T-cell (primary cell): ENCODE data around the gene ASGR1. TPM values are rescaled to one million over a fixed set of nuclear protein-coding genes. Genes with fewer than 3 reads are reported as not detected.

Source experiments
- ATAC-seq, 4 experiments: fragments of 200-7000 bp in 3 of 4; fragments of 150-1000 bp in 1 of 4; cut with Tn5 transposase; replicated peaks in 1 of 4; 1 replicate in 3 of 4; 2 replicates in 1 of 4; pipeline ENCODE4 v1.10.0; 2021; ENCODE audit warnings: moderate library complexity in 3 of 4, mild to moderate bottlenecking in 2 of 4, moderate number of reproducible peaks in 1 of 4
- CTCF ChIA-PET, 2 donors: fragments of 300-600 bp; sonication (Branson Sonifier 250); formaldehyde crosslinking; loops; one replicate each; lab custom pipeline; 2022; ENCODE audit warnings: antibody characterized with exemption in 2 of 2; lab: Charles Lee
- POLR2A ChIA-PET, 2 donors: fragments of 300-600 bp; sonication (Branson Sonifier 250); formaldehyde crosslinking; loops; one replicate each; lab custom pipeline; 2022; ENCODE audit warnings: antibody characterized with exemption in 2 of 2; lab: Charles Lee
- DNase-seq, 35 experiments: peaks; one replicate each; pipeline versions ENCODE4 v3.0.0 to v3.0.0-alpha.2; 2013 to 2023
- H3K27ac ChIP-seq: one replicate; pipeline ENCODE4 v1.5.1; 2013; ENCODE audit warnings: low read length
- H3K27me3 ChIP-seq, 2 experiments: replicated peaks in 1 of 2; 1 replicate in 1 of 2; 2 replicates in 1 of 2; pipeline versions ENCODE4 v1.6.1 to v1.7.0; 2013; ENCODE audit warnings: low read length in 1 of 2, mixed read lengths in 1 of 2; ENCODE audit not compliant: control insufficient read depth in 2 of 2, insufficient read depth in 2 of 2; ENCODE audit errors: extremely low read depth in 1 of 2
- H3K36me3 ChIP-seq, 2 donors: 1 replicate in 1 of 2; 2 replicates in 1 of 2; pipeline versions ENCODE4 v1.6.1 to v1.7.0; 2013; ENCODE audit warnings: low read length in 1 of 2; ENCODE audit not compliant: control insufficient read depth in 2 of 2, insufficient read depth in 1 of 2; ENCODE audit errors: extremely low read depth in 1 of 2
- H3K4me1 ChIP-seq, 2 experiments: 1 replicate in 1 of 2; 2 replicates in 1 of 2; pipeline versions ENCODE4 v1.6.1 to v1.7.0; 2013; ENCODE audit warnings: low read length in 2 of 2, mixed read lengths in 1 of 2; ENCODE audit not compliant: insufficient read depth in 2 of 2, control insufficient read depth in 1 of 2; ENCODE audit errors: extremely low read depth in 1 of 2
- H3K4me3 ChIP-seq, 2 donors: 1 replicate in 1 of 2; 2 replicates in 1 of 2; pipeline versions ENCODE4 v1.5.1 to v1.7.0; 2013; ENCODE audit warnings: mild to moderate bottlenecking in 2 of 2, low read length in 1 of 2, moderate library complexity in 1 of 2; ENCODE audit not compliant: control insufficient read depth in 1 of 2; ENCODE audit errors: extremely low read depth in 1 of 2
- H3K9me3 ChIP-seq: 2 replicates; pipeline ENCODE4 v1.7.0; 2013
- H3K27ac Mint-ChIP-seq, 2 donors: one replicate each; pipeline ENCODE4 v1.8.0; 2020 to 2021; ENCODE audit warnings: mild to moderate bottlenecking in 2 of 2, mixed read lengths in 2 of 2
- H3K27me3 Mint-ChIP-seq, 2 donors: one replicate each; pipeline ENCODE4 v1.8.0; 2021 to 2022; ENCODE audit warnings: mixed read lengths in 2 of 2
- H3K36me3 Mint-ChIP-seq: one replicate; pipeline ENCODE4 v1.8.0; 2021; ENCODE audit warnings: mixed read lengths
- H3K4me1 Mint-ChIP-seq, 3 donors: one replicate each; pipeline ENCODE4 v1.8.0; 2020 to 2022; ENCODE audit warnings: mixed read lengths in 3 of 3, mild to moderate bottlenecking in 1 of 3
- H3K4me3 Mint-ChIP-seq, 3 donors: one replicate each; pipeline ENCODE4 v1.8.0; 2020 to 2022; ENCODE audit warnings: mild to moderate bottlenecking in 3 of 3, mixed read lengths in 3 of 3, moderate library complexity in 3 of 3
- H3K9me3 Mint-ChIP-seq, 3 donors: one replicate each; pipeline ENCODE4 v1.8.0; 2020 to 2022; ENCODE audit warnings: mixed read lengths in 3 of 3
- WGBS: methylation state at CpG from one replicate; pipeline ENCODE4 v1.1.5; 2013; ENCODE audit warnings: missing lambda C conversion rate; ENCODE audit not compliant: insufficient coverage; 5-methylcytosine and 5-hydroxymethylcytosine counted together
- total RNA-seq, 35 experiments: library from RNA in 6 of 35; stranded (reverse) in 6 of 35; fragments of 120-200 nt in 1 of 35; gene quantifications; one replicate each; pipeline versions ENCODE4 v1.2.1 to v1.2.4 and lab custom pipeline; 2013 to 2026

Gene ASGR1
- total RNA-seq, 5 donors from 2014 or later (not counting 1 experiment from before 2014, with no cell fraction given) = 0.60 to 1.8 (median 0.82) TPM

DNA sequence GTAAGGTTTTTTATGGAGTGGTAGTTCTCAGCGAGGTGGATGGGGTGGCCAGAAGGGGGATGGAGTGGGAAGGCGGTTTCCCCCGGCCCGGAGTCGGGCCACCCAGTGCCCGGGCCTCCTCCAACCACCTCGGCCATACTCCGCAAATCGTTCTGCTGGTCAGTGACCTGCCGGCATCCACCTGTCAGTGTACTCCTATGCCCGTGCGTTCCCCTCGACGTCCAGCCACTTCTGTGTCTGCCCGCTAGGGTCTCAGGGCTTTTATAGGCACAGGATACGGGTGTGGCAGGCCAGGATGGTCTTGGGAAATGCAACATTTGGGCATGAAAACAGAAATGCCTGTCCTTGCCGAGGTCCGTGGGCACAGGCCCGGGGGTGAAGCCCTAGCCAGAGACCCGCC, 45.3 kb downstream of the ASGR1 start:
- H3K27ac Mint-ChIP-seq = peak overlapping the region in 1 of 2 donors; percentile 49
- Histone ChIP-seq H3K4me3 (peak overlapping the region in 1 of 2 donors; percentile 7), H3K4me1 (peaks cover 6 to 24% of the 10 kb centered on the region in 2 experiments), H3K27me3 (peaks cover 0 to 35% of the 10 kb centered on the region in 2 experiments), H3K27ac (no peak overlapping the region), H3K9me3 (no peaks in the 10 kb centered on the region), H3K36me3 (no peaks in the 10 kb centered on the region)
- no peak for DNase-seq
- WGBS = 93% methylated on average over 15 of the region's 20 CpGs
- no peaks in the 10 kb centered on the region for H3K9me3 Mint-ChIP-seq
- no peak for ATAC-seq
- peaks cover 25 to 32% (median 28%) of the 10 kb centered on the region in 3 donors for H3K4me1 Mint-ChIP-seq
- H3K27me3 Mint-ChIP-seq = peaks cover 0 to 5% of the 10 kb centered on the region in 2 donors
- POLR2A ChIA-PET = interaction anchor here in 1 of 2 donors (0.6 to 1.2 kb wide), 3 partner anchors 17 to 354 kb away, joined by 3 to 12 read pairs (median 7); no protein-coding TSS in a partner anchor
- no peaks in the 10 kb centered on the region for H3K36me3 Mint-ChIP-seq
- CTCF ChIA-PET = interaction anchor here (0.7 to 3.0 kb wide), 8 partner anchors 81 to 799 kb away, joined by 3 to 48 read pairs (median 4); partner anchors contain the start of genes SLC16A11 (in 1 of the 2) and SLC16A13 (in 1 of the 2)
- H3K4me3 Mint-ChIP-seq = peak overlapping the region in 2 of 3 donors; percentile 65 to 68

DNA sequence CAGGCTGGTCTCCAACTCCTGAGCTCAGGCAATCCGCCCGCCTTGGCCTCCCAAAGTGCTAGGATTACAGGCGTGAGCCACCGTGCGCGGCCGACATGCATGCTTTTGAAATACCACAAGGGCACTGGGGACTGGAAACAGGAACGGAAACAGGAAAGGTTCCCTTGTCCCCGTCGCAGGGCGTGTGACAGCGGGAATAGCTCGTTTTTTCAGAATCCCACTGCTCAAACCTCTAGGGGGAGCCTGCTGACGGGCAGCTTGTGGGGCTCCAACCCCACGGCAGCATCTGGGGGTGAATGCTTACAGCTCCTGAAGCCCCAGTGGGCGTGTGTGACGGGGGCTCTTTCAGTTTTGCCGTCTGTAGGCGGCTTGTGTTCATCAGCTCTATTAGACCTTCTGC, 45.7 kb downstream of the ASGR1 start:
- no peaks in the 10 kb centered on the region for H3K9me3 Mint-ChIP-seq
- peak in 26 of 35 experiments; percentile 4 to 59 (median 26) for DNase-seq
- Histone ChIP-seq H3K9me3 (no peaks in the 10 kb centered on the region), H3K27me3 (peaks cover 0 to 32% of the 10 kb centered on the region in 2 experiments), H3K36me3 (no peaks in the 10 kb centered on the region), H3K27ac (no peak overlapping the region), H3K4me3 (peak overlapping the region; percentile 7 to 17), H3K4me1 (peaks cover 6 to 24% of the 10 kb centered on the region in 2 experiments)
- ChIA-PET POLR2A (interaction anchor here in 1 of 2 donors (0.6 to 1.2 kb wide), 4 partner anchors 17 to 355 kb away, joined by 3 to 12 read pairs (median 5); no protein-coding TSS in a partner anchor), CTCF (interaction anchor here (0.6 to 3.0 kb wide), 11 partner anchors 73 to 799 kb away, joined by 3 to 48 read pairs (median 4); partner anchors contain the start of genes SLC16A11 (in 1 of the 2) and SLC16A13 (in 1 of the 2))
- H3K4me3 Mint-ChIP-seq = peak overlapping the region; percentile 58 to 68 (median 65)
- H3K27ac Mint-ChIP-seq = peak overlapping the region in 1 of 2 donors; percentile 49
- peak in 2 of 4 experiments; percentile 33 to 46 for ATAC-seq
- WGBS = 4% methylated on average over 11 of the region's 19 CpGs
- H3K36me3 Mint-ChIP-seq = no peaks in the 10 kb centered on the region
- H3K4me1 Mint-ChIP-seq = peaks cover 25 to 32% (median 28%) of the 10 kb centered on the region in 3 donors
- H3K27me3 Mint-ChIP-seq = peaks cover 0 to 5% of the 10 kb centered on the region in 2 donors

DNA sequence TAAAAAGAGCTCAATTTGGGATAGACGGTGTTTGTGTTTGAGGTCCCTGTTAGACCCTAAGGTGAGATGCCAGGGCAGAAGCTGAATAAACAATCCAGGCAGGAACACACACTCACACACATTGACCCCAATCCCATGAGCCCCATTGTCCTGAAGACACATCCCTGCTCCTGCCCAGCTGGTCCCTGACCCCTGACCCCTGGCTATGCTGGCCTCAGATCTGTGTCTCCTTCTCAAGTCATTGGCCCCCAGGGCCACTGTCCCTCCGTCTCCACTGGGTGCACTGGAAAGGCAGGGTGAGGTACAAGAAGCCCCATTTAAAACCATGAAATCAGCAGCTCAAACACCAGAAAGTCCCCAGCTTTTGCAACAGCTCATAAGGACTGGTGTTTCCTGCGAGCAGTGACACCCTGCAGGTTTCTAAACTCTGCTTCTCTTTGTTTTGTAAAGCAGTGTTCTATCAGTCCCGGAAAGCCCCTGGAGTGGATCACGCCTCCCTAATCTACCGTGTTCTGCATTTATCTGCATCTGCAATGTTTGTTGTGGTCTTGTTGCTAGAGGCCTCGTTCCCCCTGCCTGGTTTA, 46.6 kb downstream of the ASGR1 start:
- Mint-ChIP-seq H3K4me3 (peak overlapping the region; percentile 7 to 68 (median 66)), H3K4me1 (peaks cover 25 to 32% (median 28%) of the 10 kb centered on the region in 3 donors), H3K9me3 (no peaks in the 10 kb centered on the region), H3K36me3 (no peaks in the 10 kb centered on the region), H3K27ac (peak overlapping the region; percentile 92 to 99), H3K27me3 (peaks cover 0 to 5% of the 10 kb centered on the region in 2 donors)
- Histone ChIP-seq H3K4me1 (peaks cover 6 to 24% of the 10 kb centered on the region in 2 experiments), H3K27me3 (peaks cover 0 to 28% of the 10 kb centered on the region in 2 experiments), H3K36me3 (no peaks in the 10 kb centered on the region), H3K27ac (peak overlapping the region; percentile 81), H3K9me3 (no peaks in the 10 kb centered on the region), H3K4me3 (no peak overlapping the region)
- ChIA-PET CTCF (interaction anchor here in 1 of 2 donors (0.6 to 3.0 kb wide), 10 partner anchors 27 to 927 kb away, joined by 3 to 48 read pairs (median 5); partner anchors contain the start of gene SLC16A11), POLR2A (interaction anchor here (0.6 to 1.3 kb wide), 8 partner anchors 19 to 345 kb away, joined by 3 to 6 read pairs (median 4); partner anchors contain the start of gene SLC16A13 (in 1 of the 2))
- WGBS = 29% methylated on average over 1 of the region's 7 CpGs
- ATAC-seq = peak; percentile 85 to 98 (median 90)
- peak; percentile 13 to 87 (median 70) for DNase-seq

DNA sequence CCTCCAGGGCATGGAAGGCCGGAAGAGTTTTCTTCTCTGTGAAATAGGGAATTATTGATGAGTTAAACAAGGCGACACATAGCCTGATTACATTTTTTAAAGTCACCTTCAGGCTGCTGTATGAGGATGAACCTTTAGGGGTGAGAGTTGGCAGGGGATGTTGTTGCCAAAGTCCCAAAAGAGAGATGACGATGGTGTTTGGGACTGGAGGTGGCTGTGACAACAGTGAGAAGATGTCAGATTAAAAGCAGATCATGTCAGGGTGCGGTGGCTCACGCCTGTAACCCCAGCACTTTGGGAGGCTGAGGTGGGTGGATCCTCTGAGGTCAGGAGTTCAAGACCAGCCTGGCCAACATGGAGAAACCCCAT, 47.8 kb downstream of the ASGR1 start:
- ATAC-seq (no peak), DNase-seq (no peak)
- H3K4me1 Mint-ChIP-seq = peaks cover 25 to 32% (median 28%) of the 10 kb centered on the region in 3 donors
- WGBS = 100% methylated on average over 1 of the region's 5 CpGs
- H3K27me3 Mint-ChIP-seq = peaks cover 0 to 5% of the 10 kb centered on the region in 2 donors
- H3K9me3 Mint-ChIP-seq = no peaks in the 10 kb centered on the region
- peak overlapping the region; percentile 58 to 83 for H3K27ac Mint-ChIP-seq
- ChIA-PET POLR2A (no interaction called here), CTCF (no interaction called here)
- H3K27me3 ChIP-seq = peaks cover 0 to 18% of the 10 kb centered on the region in 2 experiments
- peak overlapping the region in 1 of 3 donors; percentile 68 for H3K4me3 Mint-ChIP-seq
- no peaks in the 10 kb centered on the region for H3K36me3 Mint-ChIP-seq
- no peak overlapping the region for H3K27ac ChIP-seq
- H3K4me1 ChIP-seq = peaks cover 6 to 24% of the 10 kb centered on the region in 2 experiments
- no peaks in the 10 kb centered on the region for H3K36me3 ChIP-seq
- no peak overlapping the region for H3K4me3 ChIP-seq
- H3K9me3 ChIP-seq = no peaks in the 10 kb centered on the region

DNA sequence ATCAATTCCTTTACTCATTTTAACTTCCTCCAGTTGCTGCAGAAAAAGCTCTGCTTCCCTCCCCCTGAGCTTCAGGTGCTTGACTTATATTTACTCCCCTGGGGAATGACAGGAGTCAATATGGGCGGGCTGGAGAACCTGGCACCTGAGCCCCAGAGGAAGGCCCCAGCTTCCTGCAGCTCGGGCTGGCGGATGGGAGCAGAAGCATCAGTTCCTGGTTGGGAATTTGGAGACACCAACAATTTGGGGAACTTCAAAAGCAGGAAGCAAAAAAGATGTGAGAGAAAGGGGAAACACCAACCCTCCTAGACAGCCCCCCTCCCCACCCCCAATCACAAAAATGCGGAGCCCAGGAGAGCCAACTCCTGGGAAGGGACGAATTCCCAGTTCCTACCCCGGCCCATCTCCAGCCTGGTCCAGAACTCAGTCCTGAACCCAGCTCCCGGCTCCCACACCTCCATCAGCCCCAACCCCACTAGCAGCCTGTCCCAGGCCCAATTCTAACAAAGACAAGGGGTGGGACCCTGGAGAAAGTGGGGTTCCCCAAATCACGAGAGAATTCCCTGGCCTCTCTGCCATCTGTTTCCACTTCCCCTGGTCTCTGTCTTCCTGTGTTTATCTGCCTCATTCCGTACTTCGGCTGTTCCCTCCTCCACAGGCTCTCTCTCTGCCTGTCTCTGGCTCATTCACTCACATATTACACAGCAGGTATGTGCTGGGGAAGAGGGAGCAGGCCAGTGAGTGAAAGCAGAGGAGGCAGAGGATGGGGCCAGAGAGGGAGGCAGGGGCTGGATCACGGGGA, 48.3 kb downstream of the ASGR1 start:
- CTCF ChIA-PET = no interaction called here

More for the DNA sequence above, 48.3 kb downstream of the ASGR1 start:
- Mint-ChIP-seq H3K36me3 (no peaks in the 10 kb centered on the region), H3K4me1 (peaks cover 23 to 28% (median 28%) of the 10 kb centered on the region in 3 donors), H3K4me3 (peak overlapping the region in 1 of 3 donors; percentile 68), H3K9me3 (no peaks in the 10 kb centered on the region), H3K27me3 (peaks cover 0 to 3% of the 10 kb centered on the region in 2 donors), H3K27ac (peak overlapping the region; percentile 58 to 83)
- H3K4me1 ChIP-seq = peaks cover 6 to 24% of the 10 kb centered on the region in 2 experiments
- no peak overlapping the region for H3K27ac ChIP-seq
- no peaks in the 10 kb centered on the region for H3K9me3 ChIP-seq
- no peak for ATAC-seq
- H3K27me3 ChIP-seq = peaks cover 0 to 18% of the 10 kb centered on the region in 2 experiments
- H3K4me3 ChIP-seq = no peak overlapping the region
- no peaks in the 10 kb centered on the region for H3K36me3 ChIP-seq
- POLR2A ChIA-PET = no interaction called here
- WGBS = 53% methylated on average over 3 of the region's 11 CpGs
- no peak for DNase-seq
